Astrocyte (in vitro differentiated cells and primary cell): Measurements from ENCODE around the gene UBE4B.

Experiments used
- CTCF ChIP-seq: IDR thresholded peaks from 2 replicates; pipeline ENCODE4 v1.5.1; 2011; ENCODE audit warnings: low read depth, mild to moderate bottlenecking, inconsistent platforms, low read length, moderate library complexity; ENCODE audit not compliant: insufficient read depth
- EZH2 ChIP-seq: IDR thresholded peaks from 2 replicates; pipeline ENCODE4 v1.6.1; 2012; ENCODE audit warnings: mild to moderate bottlenecking, low read length, inconsistent platforms; ENCODE audit not compliant: insufficient read depth

- TF ChIP-seq CTCF (no peak), EZH2 (no peak)
Observed at GRCh38 chr1:9985001-9985400, 47.8 kb upstream of the UBE4B start.
